SH-SY5Y (cell line): Measurements from ENCODE around the gene RELL1.

Experiments
- GATA2 ChIP-seq: IDR thresholded peaks from 2 replicates; pipeline ENCODE4 v1.6.1; 2011; ENCODE audit warnings: mild to moderate bottlenecking, low read depth, low read length
- GATA3 ChIP-seq: IDR thresholded peaks from 2 replicates; pipeline ENCODE4 v1.6.1; 2011; ENCODE audit warnings: low read depth, mild to moderate bottlenecking, low read length, moderate library complexity

DNA sequence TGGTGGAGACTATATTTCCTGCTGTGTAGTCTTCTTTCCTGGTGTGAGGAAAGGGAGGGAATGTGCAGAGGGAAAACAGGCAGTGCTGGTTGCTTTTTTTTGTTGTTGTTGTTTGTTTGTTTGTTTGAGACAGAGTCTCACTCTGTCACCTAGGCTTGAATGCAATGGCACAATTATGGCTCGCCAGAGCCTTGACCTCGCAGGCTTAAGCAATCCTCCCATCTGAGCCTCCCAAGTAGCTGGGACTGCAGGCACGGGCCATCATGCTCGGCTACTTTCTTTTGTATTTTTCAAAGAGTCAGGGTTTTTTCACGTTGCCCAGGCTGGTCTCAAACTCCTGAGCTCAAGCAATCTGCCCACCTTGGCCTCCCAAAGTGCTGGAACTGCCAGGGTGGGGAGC lies 82.5 kb downstream of the RELL1 start:
- TF ChIP-seq GATA3 (no peak), GATA2 (no peak)
